MCF 10A (cell line): ENCODE results near the gene KRT79. TPM values are rescaled to one million over a fixed set of nuclear protein-coding genes. Genes with fewer than 3 reads are reported as not detected.
"Not testable (repeated sequence)": the region's sequence is repeated elsewhere in the genome, so short reads cannot be mapped to it uniquely, and the experiment has no call there.

Experiments
- BruUV-seq: library from RNA; stranded (reverse); fragments of 400-500 nt; replicated peaks from 2 replicates; lab custom pipeline; 2021; lab: Mats Ljungman, UMichigan
- CTCF ChIA-PET: fragments of 300-600 bp; sonication (Branson Sonifier 250); formaldehyde crosslinking; extraction: SDS; loops from one replicate; lab custom pipeline; 2021; ENCODE audit warnings: antibody characterized with exemption, inconsistent platforms; lab: Yijun Ruan, JAX
- POLR2A ChIA-PET: fragments of 300-600, 350-650 bp; sonication (Branson Sonifier 250); formaldehyde crosslinking; extraction: SDS; loops from one replicate; lab custom pipeline; 2020; ENCODE audit warnings: antibody characterized with exemption, inconsistent platforms; lab: Yijun Ruan, JAX
- DNase-seq: peaks from one replicate; pipeline ENCODE4 v3.0.0-alpha.2; 2018; ENCODE audit not compliant: unreplicated experiment
- H3K27ac Mint-ChIP-seq: one replicate; pipeline ENCODE4 v1.8.0; 2022; ENCODE audit warnings: mild to moderate bottlenecking, low read depth, mixed read lengths; ENCODE audit not compliant: unreplicated experiment
- H3K27me3 Mint-ChIP-seq: one replicate; pipeline ENCODE4 v1.8.0; 2022; ENCODE audit warnings: mixed read lengths; ENCODE audit not compliant: insufficient read depth, unreplicated experiment
- H3K36me3 Mint-ChIP-seq: one replicate; pipeline ENCODE4 v1.8.0; 2022; ENCODE audit warnings: mild to moderate bottlenecking, moderate library complexity, mixed read lengths; ENCODE audit not compliant: insufficient read depth, unreplicated experiment
- H3K4me1 Mint-ChIP-seq: one replicate; pipeline ENCODE4 v1.8.0; 2022; ENCODE audit warnings: mixed read lengths; ENCODE audit not compliant: insufficient read depth, unreplicated experiment
- H3K4me3 Mint-ChIP-seq: one replicate; pipeline ENCODE4 v1.8.0; 2022; ENCODE audit warnings: mild to moderate bottlenecking, moderate library complexity, mixed read lengths; ENCODE audit not compliant: unreplicated experiment
- H3K9me3 Mint-ChIP-seq: one replicate; pipeline ENCODE4 v1.8.0; 2022; ENCODE audit warnings: mixed read lengths; ENCODE audit not compliant: unreplicated experiment
- intact Hi-C: fragments of 100-400 bp; cut with micrococcal nuclease; formaldehyde crosslinking; loops from 2 replicates; pipeline ENCODE4 v1.14.1; 2022
- total RNA-seq: library from RNA; stranded (reverse); gene quantifications from 2 replicates; pipeline ENCODE4 v1.2.3, GENCODE V29; 2022
- TF ChIP-seq, protein P1 (sequence below): fragments of 200-600 bp; IDR thresholded peaks from one replicate; pipeline ENCODE4 v1.8.0; 2022; ENCODE audit warnings: antibody characterized with exemption, mild to moderate bottlenecking; ENCODE audit not compliant: unreplicated experiment

The KRT79 gene
- total RNA-seq, 1 experiment from 2014 or later, result not detected

DNA sequence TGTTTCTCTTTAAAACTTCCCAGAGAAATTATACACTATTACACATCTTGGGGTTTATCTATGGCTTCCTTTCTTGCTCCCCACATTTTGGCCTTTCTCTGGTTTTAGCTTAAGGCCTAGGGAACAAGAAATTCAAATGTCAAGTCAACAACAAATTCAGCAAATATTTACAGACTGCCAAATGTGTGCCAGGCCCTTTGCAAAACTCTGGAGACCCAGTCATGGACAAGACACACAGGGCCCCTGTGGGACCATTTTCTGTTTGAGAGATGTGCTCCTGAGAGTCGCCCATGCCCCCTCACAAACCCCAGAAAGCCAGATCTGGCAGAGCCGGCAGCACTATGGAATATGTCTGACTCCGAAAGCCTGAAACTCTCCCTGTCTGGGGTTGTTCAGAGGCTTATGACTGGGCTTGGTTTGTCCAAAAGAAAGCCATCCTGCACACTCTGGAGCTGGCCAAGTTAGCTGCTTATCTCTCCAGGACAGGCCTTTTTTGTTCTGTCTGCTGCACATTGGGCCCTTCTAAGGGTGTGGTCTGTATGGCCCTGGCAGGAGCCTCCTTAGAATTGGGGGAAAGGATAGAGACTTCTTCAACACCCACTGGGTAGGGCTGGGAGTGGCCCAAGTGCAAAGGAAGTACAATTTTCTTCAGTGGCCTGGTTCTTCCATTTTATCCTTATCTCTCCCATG lies 37.1 kb downstream of the KRT79 start:
- POLR2A ChIA-PET, result no interaction called here
- no peak for DNase-seq

GRCh38 chr12:52796429-52796794 lies 37.7 kb downstream of the KRT79 start:
- no TSS peak for BruUV-seq
- Mint-ChIP-seq H3K27ac (no peak overlapping the region), H3K4me1 (peaks cover 27% of the 10 kb centered on the region), H3K9me3 (no peaks in the 10 kb centered on the region), H3K4me3 (no peak overlapping the region), H3K36me3 (no peaks in the 10 kb centered on the region), H3K27me3 (no peaks in the 10 kb centered on the region)
- DNase-seq, result no peak
- CTCF ChIA-PET, result interaction anchor here (1.6 kb wide), 1 partner anchor 214 kb away, joined by 4 read pairs; no protein-coding TSS in a partner anchor
- intact Hi-C loops, result no loop called here
- TF ChIP-seq, protein P1, sequence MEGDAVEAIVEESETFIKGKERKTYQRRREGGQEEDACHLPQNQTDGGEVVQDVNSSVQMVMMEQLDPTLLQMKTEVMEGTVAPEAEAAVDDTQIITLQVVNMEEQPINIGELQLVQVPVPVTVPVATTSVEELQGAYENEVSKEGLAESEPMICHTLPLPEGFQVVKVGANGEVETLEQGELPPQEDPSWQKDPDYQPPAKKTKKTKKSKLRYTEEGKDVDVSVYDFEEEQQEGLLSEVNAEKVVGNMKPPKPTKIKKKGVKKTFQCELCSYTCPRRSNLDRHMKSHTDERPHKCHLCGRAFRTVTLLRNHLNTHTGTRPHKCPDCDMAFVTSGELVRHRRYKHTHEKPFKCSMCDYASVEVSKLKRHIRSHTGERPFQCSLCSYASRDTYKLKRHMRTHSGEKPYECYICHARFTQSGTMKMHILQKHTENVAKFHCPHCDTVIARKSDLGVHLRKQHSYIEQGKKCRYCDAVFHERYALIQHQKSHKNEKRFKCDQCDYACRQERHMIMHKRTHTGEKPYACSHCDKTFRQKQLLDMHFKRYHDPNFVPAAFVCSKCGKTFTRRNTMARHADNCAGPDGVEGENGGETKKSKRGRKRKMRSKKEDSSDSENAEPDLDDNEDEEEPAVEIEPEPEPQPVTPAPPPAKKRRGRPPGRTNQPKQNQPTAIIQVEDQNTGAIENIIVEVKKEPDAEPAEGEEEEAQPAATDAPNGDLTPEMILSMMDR, result no peak
- POLR2A ChIA-PET, result no interaction called here

More for the DNA sequence above, 37.1 kb downstream of the KRT79 start:
- CTCF ChIA-PET, result interaction anchor here (0.6 to 0.7 kb wide), 2 partner anchors 13 to 1265 kb away, joined by 3 read pairs; no protein-coding TSS in a partner anchor
- H3K27me3 Mint-ChIP-seq, result no peaks in the 10 kb centered on the region
- intact Hi-C loops, result no loop called here
- no peak overlapping the region for H3K27ac Mint-ChIP-seq
- H3K9me3 Mint-ChIP-seq, result no peaks in the 10 kb centered on the region
- H3K36me3 Mint-ChIP-seq, result no peaks in the 10 kb centered on the region
- no peak overlapping the region for H3K4me3 Mint-ChIP-seq
- TF ChIP-seq, protein P1, result no peak
- BruUV-seq, result no TSS peak
- peaks cover 27% of the 10 kb centered on the region for H3K4me1 Mint-ChIP-seq

GRCh38 chr12:52795694-52796428 lies 38.2 kb downstream of the KRT79 start, which contains the start of gene KRT3:
KRT3 (minus strand) TSS chr12:52796117; CDS start chr12:52796042, 75 bp downstream.
- intact Hi-C loops, result no loop called here
- BruUV-seq, result no TSS peak
- Mint-ChIP-seq H3K4me3 (no peak within 1 kb of the TSS), H3K4me1 (peaks cover 27% of the 10 kb centered on the region), H3K36me3 (no peaks in the 10 kb centered on the region), H3K9me3 (no peaks in the 10 kb centered on the region), H3K27ac (no peak within 1 kb of the TSS), H3K27me3 (no peaks in the 10 kb centered on the region)
- TF ChIP-seq, protein P1, result no peak
- ChIA-PET POLR2A (no interaction called here), CTCF (interaction anchor here (1.6 kb wide), 1 partner anchor 213 kb away, joined by 4 read pairs; no protein-coding TSS in a partner anchor)
- DNase-seq, result no peak

DNA sequence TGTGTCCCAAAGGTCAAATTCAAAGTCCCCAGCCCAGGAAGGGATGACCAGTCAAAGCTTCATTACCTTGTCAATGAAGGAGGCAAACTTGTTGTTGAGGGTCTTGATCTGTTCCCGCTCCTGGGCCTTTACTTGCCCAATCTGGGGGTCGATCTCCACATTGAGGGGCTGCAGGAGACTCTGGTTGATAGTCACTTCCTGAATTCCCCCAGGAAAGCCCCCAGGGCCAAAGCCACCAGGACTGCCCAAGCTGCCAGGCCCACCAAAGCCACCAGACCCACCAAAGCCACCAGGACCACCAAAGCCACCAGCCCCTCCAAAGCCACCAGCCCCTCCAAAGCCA lies 38.8 kb downstream of the KRT79 start:
- CTCF ChIA-PET, result interaction anchor here (1.6 kb wide), 1 partner anchor 213 kb away, joined by 4 read pairs; no protein-coding TSS in a partner anchor
- H3K4me3 Mint-ChIP-seq, BruUV-seq, intact Hi-C loops, H3K9me3 Mint-ChIP-seq, DNase-seq, H3K27me3 Mint-ChIP-seq, POLR2A ChIA-PET, H3K36me3 Mint-ChIP-seq, H3K27ac Mint-ChIP-seq: not testable (repeated sequence)
- peaks cover 27% of the 10 kb centered on the region for H3K4me1 Mint-ChIP-seq
